GM23338 (cell line): ENCODE data around the gene PTPRQ. TPM values are rescaled to one million over a fixed set of nuclear protein-coding genes. Genes with fewer than 3 reads are reported as not detected.

Source experiments
- ATAC-seq: fragments of 200-7000 bp; cut with Tn5 transposase; 3 replicates; pipeline ENCODE4 v1.9.1; 2020
- DNase-seq: peaks from one replicate; pipeline ENCODE4 v3.0.0-alpha.2; 2015; ENCODE audit warnings: low spot score
- H2AFZ ChIP-seq: fragments of 200-600 bp; sonication (generic); 2 replicates; pipeline ENCODE4 v1.8.0; 2016; ENCODE audit warnings: antibody characterized with exemption, mild to moderate bottlenecking, moderate library complexity
- H3F3A ChIP-seq: fragments of 200-600 bp; sonication (generic); replicated peaks from 2 replicates; pipeline ENCODE4 v1.8.0; 2017; ENCODE audit warnings: antibody characterized with exemption, mixed run types, low read depth
- H3K27ac ChIP-seq: fragments of 200-600 bp; sonication (generic); 2 replicates; pipeline ENCODE4 v1.6.1; 2016; ENCODE audit warnings: low read depth
- H3K27me3 ChIP-seq: fragments of 200-600 bp; sonication (generic); 2 replicates; pipeline ENCODE4 v1.8.0; 2016; ENCODE audit warnings: mild to moderate bottlenecking, mixed run types, moderate library complexity; ENCODE audit not compliant: insufficient read depth
- H3K36me3 ChIP-seq: fragments of 200-600 bp; sonication (generic); 2 replicates; pipeline ENCODE4 v1.8.0; 2016; ENCODE audit warnings: mild to moderate bottlenecking; ENCODE audit not compliant: insufficient read depth
- H3K4me1 ChIP-seq: fragments of 200-600 bp; sonication (generic); 2 replicates; pipeline ENCODE4 v1.8.0; 2016; ENCODE audit warnings: mild to moderate bottlenecking, moderate library complexity; ENCODE audit not compliant: insufficient read depth
- H3K4me2 ChIP-seq: fragments of 200-600 bp; sonication (generic); 2 replicates; pipeline ENCODE4 v1.7.1; 2017; ENCODE audit warnings: mixed run types
- H3K4me3 ChIP-seq: fragments of 200-600 bp; sonication (generic); 2 replicates; pipeline ENCODE4 v1.6.1; 2016; ENCODE audit warnings: mixed run types
- H3K79me2 ChIP-seq: fragments of 200-600 bp; sonication (generic); replicated peaks from 2 replicates; pipeline ENCODE4 v1.8.0; 2017; ENCODE audit warnings: mild to moderate bottlenecking; ENCODE audit not compliant: insufficient read depth
- H3K9me2 ChIP-seq: fragments of 200-600 bp; sonication (generic); 2 replicates; pipeline ENCODE4 v1.8.0; 2017; ENCODE audit not compliant: insufficient read depth
- H4K20me1 ChIP-seq: fragments of 200-600 bp; sonication (generic); replicated peaks from 2 replicates; pipeline ENCODE4 v1.8.0; 2017; ENCODE audit warnings: mild to moderate bottlenecking; ENCODE audit not compliant: insufficient read depth
- H3K27ac Mint-ChIP-seq: 2 replicates; pipeline ENCODE4 v1.8.0; 2020; ENCODE audit warnings: inconsistent platforms, mild to moderate bottlenecking, moderate library complexity, mixed read lengths
- H3K27me3 Mint-ChIP-seq: 3 replicates; pipeline ENCODE4 v1.8.0; 2022; ENCODE audit warnings: low read depth, mild to moderate bottlenecking, moderate library complexity, mixed read lengths, inconsistent platforms; ENCODE audit not compliant: insufficient read depth, poor library complexity
- H3K36me3 Mint-ChIP-seq: 3 replicates; pipeline ENCODE4 v1.8.0; 2021; ENCODE audit warnings: low read depth, mild to moderate bottlenecking, inconsistent platforms, moderate library complexity, mixed read lengths
- H3K4me1 Mint-ChIP-seq: 3 replicates; pipeline ENCODE4 v1.8.0; 2020; ENCODE audit warnings: mild to moderate bottlenecking, inconsistent platforms, mixed read lengths
- H3K4me3 Mint-ChIP-seq: 3 replicates; pipeline ENCODE4 v1.8.0; 2021; ENCODE audit warnings: moderate library complexity, mild to moderate bottlenecking, inconsistent platforms, mixed read lengths
- H3K9me3 Mint-ChIP-seq: 3 replicates; pipeline ENCODE4 v1.8.0; 2020; ENCODE audit warnings: moderate library complexity, mild to moderate bottlenecking, inconsistent platforms, mixed read lengths
- CREB1 ChIP-seq: fragments of 250-450 bp; sonication (Bioruptor Pico); IDR thresholded peaks from 2 replicates; pipeline ENCODE4 v1.5.0; 2020; ENCODE audit warnings: low read depth, mild to moderate bottlenecking, moderate library complexity
- CTCF ChIP-seq, 2 experiments: fragments of 200-600 bp in 1 of 2; sonication (generic) in 1 of 2; conservative IDR thresholded peaks; 2 replicates each; pipeline versions ENCODE4 v1.5.1 to v1.6.1; 2016 to 2017; ENCODE audit warnings: antibody characterized with exemption in 2 of 2, low read depth in 2 of 2, mild to moderate bottlenecking in 2 of 2, moderate library complexity in 1 of 2
- EZH2 ChIP-seq: fragments of 200-600 bp; sonication (generic); IDR thresholded peaks from one replicate; pipeline ENCODE4 v1.8.0; 2017; ENCODE audit warnings: antibody characterized with exemption, mild to moderate bottlenecking, low read depth; ENCODE audit not compliant: unreplicated experiment
- EZH2phosphoT487 ChIP-seq: fragments of 200-600 bp; sonication (generic); IDR thresholded peaks from one replicate; pipeline ENCODE4 v1.8.1; 2018; ENCODE audit warnings: antibody characterized with exemption; ENCODE audit not compliant: unreplicated experiment
- JUNB ChIP-seq: IDR thresholded peaks from one replicate; pipeline ENCODE4 v1.6.1; 2016; ENCODE audit warnings: antibody characterized with exemption; ENCODE audit not compliant: unreplicated experiment
- NANOG ChIP-seq: IDR thresholded peaks from 2 replicates; pipeline ENCODE4 v1.6.1; 2016; ENCODE audit warnings: antibody characterized with exemption, borderline replicate concordance
- POLR2AphosphoS5 ChIP-seq: IDR thresholded peaks from 2 replicates; pipeline ENCODE4 v1.6.1; 2016; ENCODE audit warnings: antibody characterized with exemption, low read depth
- STAT1 ChIP-seq: IDR thresholded peaks from one replicate; pipeline ENCODE4 v1.6.1; 2016; ENCODE audit warnings: antibody characterized with exemption; ENCODE audit not compliant: unreplicated experiment
- ZNF114 ChIP-seq: fragments of 250-450 bp; sonication (Bioruptor Pico); IDR thresholded peaks from 2 replicates; pipeline ENCODE4 v1.5.0; 2020; ENCODE audit warnings: mild to moderate bottlenecking, moderate library complexity
- ZNF331 ChIP-seq: fragments of 250-450 bp; sonication (Bioruptor Pico); IDR thresholded peaks from 2 replicates; pipeline ENCODE4 v1.5.0; 2020; ENCODE audit warnings: low read depth, mild to moderate bottlenecking, moderate library complexity
- polyA plus RNA-seq: library from polyadenylated mRNA; unstranded; fragments of >200 nt; fragmentation: Nextera tagmentation; extraction: Ambion mirVana; gene quantifications from 2 replicates; pipeline ENCODE4 v1.2.1, GENCODE V29; 2016
- total RNA-seq: library from RNA; depleted of rRNA; stranded (reverse); fragments of >200 nt; shearing (Covaris generic); gene quantifications from 2 replicates; pipeline ENCODE4 v1.2.3, GENCODE V29; 2014
- TF ChIP-seq, protein P1 (sequence below): IDR thresholded peaks from 2 replicates; pipeline ENCODE4 v1.6.1; 2016; ENCODE audit warnings: antibody characterized with exemption
- TF ChIP-seq, protein P2 (sequence below): fragments of 250-450 bp; sonication (Bioruptor Pico); IDR thresholded peaks from 2 replicates; pipeline ENCODE4 v1.5.0; 2020; ENCODE audit warnings: mild to moderate bottlenecking, moderate library complexity
- TF ChIP-seq, protein P3 (sequence below): IDR thresholded peaks from one replicate; pipeline ENCODE4 v1.6.1; 2018; ENCODE audit warnings: antibody characterized with exemption; ENCODE audit not compliant: unreplicated experiment

The PTPRQ gene
- total and polyA plus RNA-seq, 2 experiments from 2014 or later = not detected

DNA sequence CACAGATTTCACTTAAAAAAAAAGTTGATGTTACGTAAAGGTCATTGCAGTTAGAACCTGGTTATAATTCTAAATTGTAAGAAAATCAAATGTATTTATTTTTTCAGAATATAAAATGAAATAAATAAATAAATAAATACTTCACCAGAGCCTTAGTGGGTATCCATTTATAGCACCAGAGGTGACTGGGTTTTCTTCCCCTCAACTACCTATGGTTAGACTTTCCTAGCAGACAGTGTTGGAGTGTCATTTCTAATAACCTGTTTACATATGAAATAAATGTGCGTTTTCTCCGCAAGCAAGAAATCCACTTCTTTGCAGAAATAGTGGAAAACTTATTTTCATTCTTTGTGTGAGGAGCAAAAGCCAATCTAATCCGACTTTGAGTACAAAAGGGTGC, 269.4 kb downstream of the PTPRQ start:
- Mint-ChIP-seq H3K36me3 (no peaks in the 10 kb centered on the region), H3K4me1 (peaks cover 66% of the 10 kb centered on the region)
- no peak overlapping the region for H2AFZ ChIP-seq

More for the DNA sequence above, 269.4 kb downstream of the PTPRQ start:
- TF ChIP-seq NANOG (no peak), ZNF114 (no peak), STAT1 (no peak), EZH2phosphoT487 (no peak), CTCF (conservative IDR thresholded peaks at IDR 0.05; ENCODE audit: low read depth in 2 of 2) (no peak), EZH2 (no peak), POLR2AphosphoS5 (no peak), JUNB (no peak), ZNF331 (CRISPR knock-in tag) (no peak), CREB1 (CRISPR knock-in tag) (no peak)
- TF ChIP-seq, protein P1, sequence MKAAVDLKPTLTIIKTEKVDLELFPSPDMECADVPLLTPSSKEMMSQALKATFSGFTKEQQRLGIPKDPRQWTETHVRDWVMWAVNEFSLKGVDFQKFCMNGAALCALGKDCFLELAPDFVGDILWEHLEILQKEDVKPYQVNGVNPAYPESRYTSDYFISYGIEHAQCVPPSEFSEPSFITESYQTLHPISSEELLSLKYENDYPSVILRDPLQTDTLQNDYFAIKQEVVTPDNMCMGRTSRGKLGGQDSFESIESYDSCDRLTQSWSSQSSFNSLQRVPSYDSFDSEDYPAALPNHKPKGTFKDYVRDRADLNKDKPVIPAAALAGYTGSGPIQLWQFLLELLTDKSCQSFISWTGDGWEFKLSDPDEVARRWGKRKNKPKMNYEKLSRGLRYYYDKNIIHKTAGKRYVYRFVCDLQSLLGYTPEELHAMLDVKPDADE = no peak
- TF ChIP-seq, protein P2, sequence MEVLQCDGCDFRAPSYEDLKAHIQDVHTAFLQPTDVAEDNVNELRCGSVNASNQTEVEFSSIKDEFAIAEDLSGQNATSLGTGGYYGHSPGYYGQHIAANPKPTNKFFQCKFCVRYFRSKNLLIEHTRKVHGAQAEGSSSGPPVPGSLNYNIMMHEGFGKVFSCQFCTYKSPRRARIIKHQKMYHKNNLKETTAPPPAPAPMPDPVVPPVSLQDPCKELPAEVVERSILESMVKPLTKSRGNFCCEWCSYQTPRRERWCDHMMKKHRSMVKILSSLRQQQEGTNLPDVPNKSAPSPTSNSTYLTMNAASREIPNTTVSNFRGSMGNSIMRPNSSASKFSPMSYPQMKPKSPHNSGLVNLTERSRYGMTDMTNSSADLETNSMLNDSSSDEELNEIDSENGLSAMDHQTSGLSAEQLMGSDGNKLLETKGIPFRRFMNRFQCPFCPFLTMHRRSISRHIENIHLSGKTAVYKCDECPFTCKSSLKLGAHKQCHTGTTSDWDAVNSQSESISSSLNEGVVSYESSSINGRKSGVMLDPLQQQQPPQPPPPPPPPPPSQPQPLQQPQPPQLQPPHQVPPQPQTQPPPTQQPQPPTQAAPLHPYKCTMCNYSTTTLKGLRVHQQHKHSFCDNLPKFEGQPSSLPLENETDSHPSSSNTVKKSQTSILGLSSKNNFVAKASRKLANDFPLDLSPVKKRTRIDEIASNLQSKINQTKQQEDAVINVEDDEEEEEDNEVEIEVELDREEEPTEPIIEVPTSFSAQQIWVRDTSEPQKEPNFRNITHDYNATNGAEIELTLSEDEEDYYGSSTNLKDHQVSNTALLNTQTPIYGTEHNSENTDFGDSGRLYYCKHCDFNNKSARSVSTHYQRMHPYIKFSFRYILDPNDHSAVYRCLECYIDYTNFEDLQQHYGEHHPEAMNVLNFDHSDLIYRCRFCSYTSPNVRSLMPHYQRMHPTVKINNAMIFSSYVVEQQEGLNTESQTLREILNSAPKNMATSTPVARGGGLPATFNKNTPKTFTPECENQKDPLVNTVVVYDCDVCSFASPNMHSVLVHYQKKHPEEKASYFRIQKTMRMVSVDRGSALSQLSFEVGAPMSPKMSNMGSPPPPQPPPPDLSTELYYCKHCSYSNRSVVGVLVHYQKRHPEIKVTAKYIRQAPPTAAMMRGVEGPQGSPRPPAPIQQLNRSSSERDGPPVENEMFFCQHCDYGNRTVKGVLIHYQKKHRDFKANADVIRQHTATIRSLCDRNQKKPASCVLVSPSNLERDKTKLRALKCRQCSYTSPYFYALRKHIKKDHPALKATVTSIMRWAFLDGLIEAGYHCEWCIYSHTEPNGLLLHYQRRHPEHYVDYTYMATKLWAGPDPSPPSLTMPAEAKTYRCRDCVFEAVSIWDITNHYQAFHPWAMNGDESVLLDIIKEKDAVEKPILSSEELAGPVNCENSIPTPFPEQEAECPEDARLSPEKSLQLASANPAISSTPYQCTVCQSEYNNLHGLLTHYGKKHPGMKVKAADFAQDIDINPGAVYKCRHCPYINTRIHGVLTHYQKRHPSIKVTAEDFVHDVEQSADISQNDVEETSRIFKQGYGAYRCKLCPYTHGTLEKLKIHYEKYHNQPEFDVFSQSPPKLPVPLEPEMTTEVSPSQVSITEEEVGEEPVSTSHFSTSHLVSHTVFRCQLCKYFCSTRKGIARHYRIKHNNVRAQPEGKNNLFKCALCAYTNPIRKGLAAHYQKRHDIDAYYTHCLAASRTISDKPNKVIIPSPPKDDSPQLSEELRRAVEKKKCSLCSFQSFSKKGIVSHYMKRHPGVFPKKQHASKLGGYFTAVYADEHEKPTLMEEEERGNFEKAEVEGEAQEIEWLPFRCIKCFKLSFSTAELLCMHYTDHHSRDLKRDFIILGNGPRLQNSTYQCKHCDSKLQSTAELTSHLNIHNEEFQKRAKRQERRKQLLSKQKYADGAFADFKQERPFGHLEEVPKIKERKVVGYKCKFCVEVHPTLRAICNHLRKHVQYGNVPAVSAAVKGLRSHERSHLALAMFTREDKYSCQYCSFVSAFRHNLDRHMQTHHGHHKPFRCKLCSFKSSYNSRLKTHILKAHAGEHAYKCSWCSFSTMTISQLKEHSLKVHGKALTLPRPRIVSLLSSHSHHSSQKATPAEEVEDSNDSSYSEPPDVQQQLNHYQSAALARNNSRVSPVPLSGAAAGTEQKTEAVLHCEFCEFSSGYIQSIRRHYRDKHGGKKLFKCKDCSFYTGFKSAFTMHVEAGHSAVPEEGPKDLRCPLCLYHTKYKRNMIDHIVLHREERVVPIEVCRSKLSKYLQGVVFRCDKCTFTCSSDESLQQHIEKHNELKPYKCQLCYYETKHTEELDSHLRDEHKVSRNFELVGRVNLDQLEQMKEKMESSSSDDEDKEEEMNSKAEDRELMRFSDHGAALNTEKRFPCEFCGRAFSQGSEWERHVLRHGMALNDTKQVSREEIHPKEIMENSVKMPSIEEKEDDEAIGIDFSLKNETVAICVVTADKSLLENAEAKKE (CRISPR knock-in tag) = no peak
- TF ChIP-seq, protein P3, sequence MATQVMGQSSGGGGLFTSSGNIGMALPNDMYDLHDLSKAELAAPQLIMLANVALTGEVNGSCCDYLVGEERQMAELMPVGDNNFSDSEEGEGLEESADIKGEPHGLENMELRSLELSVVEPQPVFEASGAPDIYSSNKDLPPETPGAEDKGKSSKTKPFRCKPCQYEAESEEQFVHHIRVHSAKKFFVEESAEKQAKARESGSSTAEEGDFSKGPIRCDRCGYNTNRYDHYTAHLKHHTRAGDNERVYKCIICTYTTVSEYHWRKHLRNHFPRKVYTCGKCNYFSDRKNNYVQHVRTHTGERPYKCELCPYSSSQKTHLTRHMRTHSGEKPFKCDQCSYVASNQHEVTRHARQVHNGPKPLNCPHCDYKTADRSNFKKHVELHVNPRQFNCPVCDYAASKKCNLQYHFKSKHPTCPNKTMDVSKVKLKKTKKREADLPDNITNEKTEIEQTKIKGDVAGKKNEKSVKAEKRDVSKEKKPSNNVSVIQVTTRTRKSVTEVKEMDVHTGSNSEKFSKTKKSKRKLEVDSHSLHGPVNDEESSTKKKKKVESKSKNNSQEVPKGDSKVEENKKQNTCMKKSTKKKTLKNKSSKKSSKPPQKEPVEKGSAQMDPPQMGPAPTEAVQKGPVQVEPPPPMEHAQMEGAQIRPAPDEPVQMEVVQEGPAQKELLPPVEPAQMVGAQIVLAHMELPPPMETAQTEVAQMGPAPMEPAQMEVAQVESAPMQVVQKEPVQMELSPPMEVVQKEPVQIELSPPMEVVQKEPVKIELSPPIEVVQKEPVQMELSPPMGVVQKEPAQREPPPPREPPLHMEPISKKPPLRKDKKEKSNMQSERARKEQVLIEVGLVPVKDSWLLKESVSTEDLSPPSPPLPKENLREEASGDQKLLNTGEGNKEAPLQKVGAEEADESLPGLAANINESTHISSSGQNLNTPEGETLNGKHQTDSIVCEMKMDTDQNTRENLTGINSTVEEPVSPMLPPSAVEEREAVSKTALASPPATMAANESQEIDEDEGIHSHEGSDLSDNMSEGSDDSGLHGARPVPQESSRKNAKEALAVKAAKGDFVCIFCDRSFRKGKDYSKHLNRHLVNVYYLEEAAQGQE = no peak
- Mint-ChIP-seq H3K27ac (no peak overlapping the region), H3K27me3 (peaks cover 63% of the 10 kb centered on the region), H3K9me3 (no peaks in the 10 kb centered on the region), H3K4me3 (peak overlapping the region; percentile 74)
- H3K27ac ChIP-seq = no peak overlapping the region
- H3K9me2 ChIP-seq = no peaks in the 10 kb centered on the region
- peak overlapping the region; percentile 50 for H3K4me3 ChIP-seq
- H3K4me1 ChIP-seq = peaks cover 76% of the 10 kb centered on the region
- H3K27me3 ChIP-seq = peaks cover 99% of the 10 kb centered on the region
- DNase-seq = no peak
- no peaks in the 10 kb centered on the region for H3K79me2 ChIP-seq
- peaks cover 12% of the 10 kb centered on the region; the same call in 1 of the 2 replicates for H3F3A ChIP-seq
- H3K36me3 ChIP-seq = no peaks in the 10 kb centered on the region
- ATAC-seq = no peak
- H4K20me1 ChIP-seq = peaks cover 5% of the 10 kb centered on the region; the same call in 1 of the 2 replicates
- H3K4me2 ChIP-seq = peak overlapping the region; percentile 78
